Astrocyte of the cerebellum (primary cell): ENCODE measurements around the gene VPS13D.

Source experiments
- DNase-seq: peaks from one replicate; pipeline ENCODE4 v3.0.0-alpha.2; 2011; ENCODE audit warnings: low read depth
- H3K4me3 ChIP-seq: 2 replicates; pipeline ENCODE4 v1.5.1; 2011; ENCODE audit warnings: mild to moderate bottlenecking, low read depth, low read length, moderate library complexity
- CTCF ChIP-seq: IDR thresholded peaks from 2 replicates; pipeline ENCODE4 v1.5.1; 2012; ENCODE audit warnings: low read length, low read depth, moderate library complexity, mild to moderate bottlenecking; ENCODE audit errors: missing control alignments
- in situ Hi-C: cut with HindIII; loops from 2 replicates; pipeline ENCODE4 v1.10.0; 2017; ENCODE audit warnings: low sequenced_read_pairs

The VPS13D gene

GRCh38 chr1:12341667-12342066 lies 111.8 kb downstream of the VPS13D start:
- in situ Hi-C loops: no loop called here
- TF ChIP-seq CTCF: no peak
- DNase-seq: no peak
- no peak overlapping the region for H3K4me3 ChIP-seq

DNA sequence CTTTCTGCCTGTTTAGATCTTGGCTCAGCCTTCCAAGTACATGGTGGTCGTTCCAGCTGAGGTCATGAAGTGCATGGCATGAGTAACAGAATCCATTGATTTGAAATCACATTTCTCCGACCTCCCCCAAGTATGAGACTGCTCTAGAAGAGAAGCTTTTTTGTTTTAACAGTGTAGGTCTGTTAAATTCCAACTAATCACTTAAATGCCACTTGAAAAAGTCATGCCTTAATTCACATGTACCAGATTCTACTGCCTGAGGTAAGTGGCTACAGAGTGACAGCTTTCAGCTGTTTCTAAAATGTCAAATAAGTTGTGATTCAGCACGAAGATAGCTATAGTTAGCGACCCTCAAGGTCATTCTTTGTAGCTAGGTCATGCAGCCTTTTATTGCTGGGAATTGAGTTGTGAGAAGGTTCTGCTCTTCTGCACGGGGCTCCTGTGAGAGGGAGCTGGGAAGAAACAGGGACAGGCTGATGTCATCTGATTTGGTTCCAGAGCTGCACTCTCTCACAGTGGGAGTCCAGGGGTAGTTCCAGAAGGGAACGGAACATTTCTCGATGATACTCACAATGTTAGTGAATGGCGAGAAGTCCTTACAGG lies 112.7 kb downstream of the VPS13D start:
- H3K4me3 ChIP-seq: no peak overlapping the region
- in situ Hi-C loops: no loop called here
- DNase-seq: no peak
- TF ChIP-seq CTCF: no peak

- TF ChIP-seq CTCF: no peak
- no peak overlapping the region for H3K4me3 ChIP-seq
- no peak for DNase-seq
- in situ Hi-C loops: no loop called here
Observed at GRCh38 chr1:12343823-12344487, 114.1 kb downstream of the VPS13D start.

DNA sequence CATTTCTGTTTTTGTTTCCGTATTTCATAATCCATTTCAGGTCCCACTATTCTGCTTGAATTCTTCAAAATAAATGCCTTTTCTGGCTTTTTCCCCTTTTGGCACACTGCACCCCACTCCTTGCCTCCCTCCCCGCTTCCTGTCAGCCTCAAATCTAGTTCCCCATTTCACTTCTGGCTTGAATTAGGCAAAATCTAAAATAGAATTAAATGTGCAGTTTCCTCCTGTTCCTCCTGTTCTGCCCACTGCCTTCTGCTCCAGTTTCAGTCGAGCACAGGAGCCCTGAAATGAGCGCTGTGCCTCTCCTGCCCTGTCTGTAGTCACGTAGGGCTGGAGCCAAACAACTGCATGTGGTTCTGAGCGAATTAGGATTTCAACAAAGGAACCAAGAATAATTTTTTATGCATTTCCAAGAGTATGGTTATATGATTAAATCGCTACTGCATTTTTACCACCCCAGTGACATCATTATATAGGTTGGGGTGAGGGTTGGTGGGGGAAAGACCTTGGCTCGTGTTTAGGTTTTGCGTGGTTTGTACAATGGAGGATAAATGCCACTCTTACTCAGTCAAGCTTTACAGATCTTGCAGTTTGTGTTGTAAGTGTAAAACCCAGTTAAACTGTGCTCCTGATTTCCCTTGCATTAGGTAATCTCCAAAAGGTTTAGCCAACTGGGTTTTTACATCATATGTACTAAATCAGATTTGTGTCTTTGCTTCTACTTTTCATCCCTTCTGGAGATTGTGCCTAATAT lies 114.9 kb downstream of the VPS13D start:
- DNase-seq: no peak
- TF ChIP-seq CTCF: no peak
- H3K4me3 ChIP-seq: no peak overlapping the region
- in situ Hi-C loops: no loop called here

DNA sequence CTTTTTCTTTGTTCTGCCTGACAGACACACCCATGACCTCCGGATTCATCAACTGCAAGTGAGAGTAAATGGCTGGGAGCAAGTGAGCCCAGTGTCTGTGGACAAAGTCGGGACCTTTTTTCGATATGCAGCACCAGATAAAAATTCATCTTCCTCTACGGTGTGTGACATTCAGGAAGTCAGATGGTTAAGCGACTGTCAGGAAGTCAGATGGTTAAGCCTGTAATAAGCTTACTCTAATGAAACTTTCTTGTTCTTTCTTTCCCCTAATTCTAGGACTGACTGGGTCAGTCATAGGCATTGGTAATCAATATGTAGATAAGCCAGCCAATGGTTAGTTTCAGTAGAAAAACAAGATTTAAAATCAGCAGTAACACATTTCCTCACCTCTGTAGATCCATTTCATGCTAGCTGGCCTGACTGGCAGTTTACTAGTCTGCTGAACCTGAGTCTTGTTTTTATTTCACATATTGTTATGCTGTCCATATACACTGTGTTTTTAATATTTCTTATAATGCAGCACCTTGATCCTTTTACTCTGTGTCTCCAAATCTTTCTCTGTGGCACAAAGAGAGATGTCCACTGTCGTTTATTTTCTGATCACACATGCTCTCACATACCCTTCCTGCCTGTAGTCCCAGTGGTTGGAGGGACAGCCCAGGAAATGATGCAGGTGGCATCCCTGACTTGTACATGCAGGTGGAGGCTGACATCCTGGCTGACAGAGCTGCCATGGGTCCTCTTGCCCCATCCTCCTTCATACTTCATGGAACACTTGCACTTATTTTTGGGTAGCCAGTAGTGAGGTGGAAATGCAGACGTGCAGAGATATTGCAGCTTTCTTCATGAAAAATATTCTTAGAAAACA lies 115.8 kb downstream of the VPS13D start:
- DNase-seq: no peak
- no peak for TF ChIP-seq CTCF
- no peak overlapping the region for H3K4me3 ChIP-seq
- in situ Hi-C loops: no loop called here
